HepG2 (cell line): ENCODE data around the gene MIA2. TPM values are rescaled to one million over a fixed set of nuclear protein-coding genes. Genes with fewer than 3 reads are reported as not detected.

Source experiments
- AKAP8 ChIP-seq: sonication (generic); formaldehyde crosslinking; IDR thresholded peaks from 2 replicates; pipeline ENCODE4 v1.5.1; 2020; ENCODE audit warnings: mild to moderate bottlenecking, missing genetic modification reagents
- CHD2 ChIP-seq: IDR thresholded peaks from 2 replicates; pipeline ENCODE4 v1.6.1; 2011; ENCODE audit warnings: low read depth, low read length, improper control_type of control experiment
- MAF1 ChIP-seq: sonication (generic); formaldehyde crosslinking; IDR thresholded peaks from 2 replicates; pipeline ENCODE4 v1.5.0; 2020; ENCODE audit warnings: missing genetic modification reagents, borderline replicate concordance
- MEIS2 ChIP-seq: sonication (generic); formaldehyde crosslinking; IDR thresholded peaks from 2 replicates; pipeline ENCODE4 v1.9.0; 2021; ENCODE audit warnings: mild to moderate bottlenecking, missing genetic modification reagents
- NR2C2 ChIP-seq: sonication (generic); formaldehyde crosslinking; IDR thresholded peaks from 2 replicates; pipeline ENCODE4 v1.4.0; 2020; ENCODE audit warnings: missing genetic modification reagents, mild to moderate bottlenecking, moderate library complexity, borderline replicate concordance
- PHF20 ChIP-seq: sonication (generic); formaldehyde crosslinking; IDR thresholded peaks from 2 replicates; pipeline ENCODE4 v1.5.0; 2020; ENCODE audit warnings: mild to moderate bottlenecking, missing genetic modification reagents
- POGZ ChIP-seq: sonication (generic); formaldehyde crosslinking; IDR thresholded peaks from 2 replicates; pipeline ENCODE4 v1.4.0; 2020; ENCODE audit warnings: mild to moderate bottlenecking, missing genetic modification reagents
- POLR2AphosphoS2 ChIP-seq: IDR thresholded peaks from 2 replicates; pipeline ENCODE4 v1.6.1; 2011; ENCODE audit warnings: low read depth, low read length, improper control_type of control experiment
- SKI ChIP-seq: fragments of 450-650 bp; IDR thresholded peaks from one replicate; pipeline ENCODE4 v1.6.1; 2018; ENCODE audit warnings: mild to moderate bottlenecking; ENCODE audit not compliant: partially characterized antibody
- TFDP1 ChIP-seq: IDR thresholded peaks from 2 replicates; pipeline ENCODE4 v1.6.1; 2016; ENCODE audit warnings: missing compliant biosample characterization, missing genetic modification reagents, borderline replicate concordance
- UBTF ChIP-seq: sonication (generic); formaldehyde crosslinking; IDR thresholded peaks from 2 replicates; pipeline ENCODE4 v1.4.0; 2020; ENCODE audit warnings: mild to moderate bottlenecking, missing genetic modification reagents
- ZBTB3 ChIP-seq: sonication (generic); formaldehyde crosslinking; IDR thresholded peaks from 2 replicates; pipeline ENCODE4 v1.4.0; 2020; ENCODE audit warnings: low read depth, mild to moderate bottlenecking, moderate library complexity, missing genetic modification reagents, borderline replicate concordance
- ZKSCAN5 ChIP-seq: sonication (generic); formaldehyde crosslinking; IDR thresholded peaks from 2 replicates; pipeline ENCODE4 v1.5.1; 2020; ENCODE audit warnings: mild to moderate bottlenecking, missing genetic modification reagents
- ZNF18 ChIP-seq: sonication (generic); formaldehyde crosslinking; IDR thresholded peaks from 2 replicates; pipeline ENCODE4 v1.8.0; 2022; ENCODE audit warnings: mild to moderate bottlenecking, missing genetic modification reagents; ENCODE audit not compliant: insufficient replicate concordance
- ZNF230 ChIP-seq: sonication (generic); formaldehyde crosslinking; IDR thresholded peaks from 2 replicates; pipeline ENCODE4 v1.4.0; 2020; ENCODE audit warnings: mild to moderate bottlenecking, missing genetic modification reagents
- ZNF326 ChIP-seq: sonication (generic); formaldehyde crosslinking; IDR thresholded peaks from 2 replicates; pipeline ENCODE4 v1.4.0; 2020; ENCODE audit warnings: missing genetic modification reagents, borderline replicate concordance
- ZNF562 ChIP-seq: sonication (generic); formaldehyde crosslinking; IDR thresholded peaks from 2 replicates; pipeline ENCODE4 v1.8.0; 2022; ENCODE audit warnings: missing genetic modification reagents, borderline replicate concordance
- polyA plus RNA-seq, 8 experiments: library from polyadenylated mRNA; depleted of rRNA in 3 of 8; stranded (reverse) in 7 of 8; unstranded in 1 of 8; fragments of >200 nt; fragmentation: Illumina TruSeq in 4 of 8; extraction: Trizol in 4 of 8; gene quantifications; 2 replicates each; pipeline versions ENCODE4 v1.2.1 to v1.2.3, GENCODE V29; 2011 to 2016; ENCODE audit warnings: low read depth in 4 of 8, missing spikeins in 1 of 8, mixed read lengths in 1 of 8; ENCODE audit not compliant: insufficient read depth in 1 of 8
- total RNA-seq, 5 experiments: library from RNA; depleted of rRNA; stranded (reverse); fragments of >200 nt; fragmentation: Illumina TruSeq; extraction: Trizol; gene quantifications; 2 replicates each; pipeline ENCODE4 v1.2.3, GENCODE V29; 2016; ENCODE audit warnings: low read depth in 1 of 5
- TF ChIP-seq, protein P1 (sequence below): sonication (generic); formaldehyde crosslinking; IDR thresholded peaks from 2 replicates; pipeline ENCODE4 v1.5.1; 2020; ENCODE audit warnings: missing genetic modification reagents, mild to moderate bottlenecking, borderline replicate concordance
- TF ChIP-seq, protein P2 (sequence below): sonication (generic); formaldehyde crosslinking; IDR thresholded peaks from 2 replicates; pipeline ENCODE4 v1.8.0; 2022; ENCODE audit warnings: missing genetic modification reagents, mild to moderate bottlenecking, borderline replicate concordance
- TF ChIP-seq, protein P3 (sequence below): sonication (generic); formaldehyde crosslinking; IDR thresholded peaks from 2 replicates; pipeline ENCODE4 v1.8.0; 2022; ENCODE audit warnings: mild to moderate bottlenecking, missing genetic modification reagents, borderline replicate concordance

Gene MIA2
- total and polyA plus RNA-seq, 2 of the 13 experiments (the other 11 are each of a cell fraction or from before 2014, with no cell fraction given) = 134 to 158 TPM

DNA sequence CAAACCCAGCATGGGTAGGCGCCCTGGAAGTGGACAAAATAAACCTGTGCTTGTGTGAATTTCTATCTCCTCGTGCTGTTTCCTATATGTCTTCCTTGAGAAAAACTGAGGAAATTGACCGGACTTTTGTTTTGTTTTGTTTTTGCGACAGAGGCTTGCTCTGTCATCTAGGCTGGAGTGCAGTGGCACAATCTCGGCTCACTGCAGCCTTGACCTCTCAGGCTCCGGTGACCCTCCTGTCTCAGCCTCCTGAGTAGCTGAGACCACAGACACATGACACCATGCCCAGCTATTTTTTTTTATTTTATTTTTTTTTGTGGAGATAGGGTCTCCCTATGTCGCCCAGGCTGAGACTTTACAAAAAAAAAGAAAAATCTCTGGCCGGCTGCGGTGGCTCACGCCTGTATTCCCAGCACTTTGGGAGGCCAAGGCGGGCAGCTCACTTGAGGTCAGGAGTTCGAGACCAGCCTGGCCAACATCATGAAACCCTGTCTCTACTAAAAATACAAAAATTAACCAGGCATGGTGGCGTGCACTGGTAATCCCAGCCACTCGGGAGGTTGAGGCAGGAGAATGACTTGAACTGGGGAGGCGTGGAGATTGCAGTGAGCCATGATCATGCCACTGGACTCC, 22.5 kb upstream of the MIA2 start (continued):
- no peak for TF ChIP-seq TFDP1 (CRISPR knock-in tag)
- no peak for TF ChIP-seq PHF20 (CRISPR knock-in tag)
- TF ChIP-seq ZNF230 (CRISPR knock-in tag) = no peak
- TF ChIP-seq ZNF18 (CRISPR knock-in tag) = no peak
- TF ChIP-seq, protein P1, sequence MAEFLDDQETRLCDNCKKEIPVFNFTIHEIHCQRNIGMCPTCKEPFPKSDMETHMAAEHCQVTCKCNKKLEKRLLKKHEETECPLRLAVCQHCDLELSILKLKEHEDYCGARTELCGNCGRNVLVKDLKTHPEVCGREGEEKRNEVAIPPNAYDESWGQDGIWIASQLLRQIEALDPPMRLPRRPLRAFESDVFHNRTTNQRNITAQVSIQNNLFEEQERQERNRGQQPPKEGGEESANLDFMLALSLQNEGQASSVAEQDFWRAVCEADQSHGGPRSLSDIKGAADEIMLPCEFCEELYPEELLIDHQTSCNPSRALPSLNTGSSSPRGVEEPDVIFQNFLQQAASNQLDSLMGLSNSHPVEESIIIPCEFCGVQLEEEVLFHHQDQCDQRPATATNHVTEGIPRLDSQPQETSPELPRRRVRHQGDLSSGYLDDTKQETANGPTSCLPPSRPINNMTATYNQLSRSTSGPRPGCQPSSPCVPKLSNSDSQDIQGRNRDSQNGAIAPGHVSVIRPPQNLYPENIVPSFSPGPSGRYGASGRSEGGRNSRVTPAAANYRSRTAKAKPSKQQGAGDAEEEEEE = no peak
- no peak for TF ChIP-seq AKAP8 (CRISPR knock-in tag)
- TF ChIP-seq CHD2 = no peak
- no peak for TF ChIP-seq UBTF
- TF ChIP-seq MEIS2 (CRISPR knock-in tag) = 0 out of 2 replicates have a peak, but pooled peaks have one; percentile 24
- TF ChIP-seq, protein P2, sequence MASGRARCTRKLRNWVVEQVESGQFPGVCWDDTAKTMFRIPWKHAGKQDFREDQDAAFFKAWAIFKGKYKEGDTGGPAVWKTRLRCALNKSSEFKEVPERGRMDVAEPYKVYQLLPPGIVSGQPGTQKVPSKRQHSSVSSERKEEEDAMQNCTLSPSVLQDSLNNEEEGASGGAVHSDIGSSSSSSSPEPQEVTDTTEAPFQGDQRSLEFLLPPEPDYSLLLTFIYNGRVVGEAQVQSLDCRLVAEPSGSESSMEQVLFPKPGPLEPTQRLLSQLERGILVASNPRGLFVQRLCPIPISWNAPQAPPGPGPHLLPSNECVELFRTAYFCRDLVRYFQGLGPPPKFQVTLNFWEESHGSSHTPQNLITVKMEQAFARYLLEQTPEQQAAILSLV (CRISPR knock-in tag) = no peak
- peak; percentile 39; the same call in 1 of the 2 replicates for TF ChIP-seq NR2C2 (CRISPR knock-in tag)
- TF ChIP-seq, protein P3, sequence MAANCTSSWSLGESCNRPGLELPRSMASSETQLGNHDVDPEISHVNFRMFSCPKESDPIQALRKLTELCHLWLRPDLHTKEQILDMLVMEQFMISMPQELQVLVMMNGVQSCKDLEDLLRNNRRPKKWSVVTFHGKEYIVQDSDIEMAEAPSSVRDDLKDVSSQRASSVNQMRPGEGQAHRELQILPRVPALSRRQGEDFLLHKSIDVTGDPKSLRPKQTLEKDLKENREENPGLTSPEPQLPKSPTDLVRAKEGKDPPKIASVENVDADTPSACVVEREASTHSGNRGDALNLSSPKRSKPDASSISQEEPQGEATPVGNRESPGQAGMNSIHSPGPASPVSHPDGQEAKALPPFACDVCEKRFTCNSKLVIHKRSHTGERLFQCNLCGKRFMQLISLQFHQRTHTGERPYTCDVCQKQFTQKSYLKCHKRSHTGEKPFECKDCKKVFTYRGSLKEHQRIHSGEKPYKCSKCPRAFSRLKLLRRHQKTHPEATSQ (CRISPR knock-in tag) = no peak
- TF ChIP-seq ZBTB3 (CRISPR knock-in tag) = no peak
- TF ChIP-seq MAF1 = no peak
- TF ChIP-seq POLR2AphosphoS2 = no peak
- no peak for TF ChIP-seq ZNF326 (CRISPR knock-in tag)
- TF ChIP-seq ZKSCAN5 = no peak
- no peak for TF ChIP-seq ZNF562 (CRISPR knock-in tag)
- no peak for TF ChIP-seq POGZ
- no peak for TF ChIP-seq SKI
